Measurements from ENCODE around the gene IVNS1ABP. TPM values are rescaled to one million over a fixed set of nuclear protein-coding genes. Genes with fewer than 3 reads are reported as not detected.
A peak's percentile ranks its signal among the peaks of the same experiment; 100 is the strongest.

IVNS1ABP gene
- polyA plus RNA-seq, 1 experiment: 59.6 TPM

GRCh38 chr1:185317886-185318310 is 855 bp upstream of the IVNS1ABP start:
- ChIA-PET POLR2A (interaction anchor here (1.5 kb wide), 1 partner anchor 80 kb away, joined by 3 read pairs; no protein-coding TSS in a partner anchor), CTCF (interaction anchor here (1.2 to 3.7 kb wide), 4 partner anchors 14 to 362 kb away, joined by 3 to 26 read pairs (median 5); no protein-coding TSS in a partner anchor)
- Histone ChIP-seq H3K9me3 (ENCODE audit: control insufficient read depth, insufficient read depth, low read length) (peaks cover 7% of the 10 kb centered on the region; the same call in 1 of the 2 replicates), H3K27me3 (ENCODE audit: control insufficient read depth, insufficient read depth, low read length) (no peaks in the 10 kb centered on the region), H3K27ac (ENCODE audit: low read depth, low read length) (no peak overlapping the region), H3K4me3 (ENCODE audit: low read depth, low read length) (peak overlapping the region; percentile 83)
- no peak for DNase-seq (ENCODE audit: low read depth, low spot score)
- TF ChIP-seq CTCF (IDR thresholded peaks at IDR 0.05; ENCODE audit: low read depth, low read length): no peak

- Histone ChIP-seq H3K4me3 (ENCODE audit: low read depth, low read length) (peak overlapping the region; percentile 83), H3K27ac (ENCODE audit: low read depth, low read length) (peak overlapping the region; percentile 85), H3K27me3 (ENCODE audit: control insufficient read depth, insufficient read depth, low read length) (no peaks in the 10 kb centered on the region), H3K9me3 (ENCODE audit: control insufficient read depth, insufficient read depth, low read length) (peaks cover 3% of the 10 kb centered on the region; the same call in 1 of the 2 replicates)
- DNase-seq (ENCODE audit: low read depth, low spot score): peak; percentile 83
- ChIA-PET CTCF (interaction anchor here (0.5 to 3.7 kb wide), 12 partner anchors 16 to 404 kb away, joined by 3 to 26 read pairs (median 4); no protein-coding TSS in a partner anchor), POLR2A (interaction anchor here (0.6 to 1.6 kb wide), 8 partner anchors 37 to 353 kb away, joined by 3 to 7 read pairs (median 4); no protein-coding TSS in a partner anchor)
- no peak; the same call in 1 of the 2 replicates for TF ChIP-seq CTCF (IDR thresholded peaks at IDR 0.05; ENCODE audit: low read depth, low read length)
Measured at GRCh38 chr1:185316163-185317033, 645 bp downstream of the IVNS1ABP start.

- ChIA-PET POLR2A (interaction anchor here (1.6 kb wide), 1 partner anchor 168 kb away, joined by 7 read pairs; no protein-coding TSS in a partner anchor), CTCF (interaction anchor here (0.6 to 1.2 kb wide), 4 partner anchors 77 to 1407 kb away, joined by 3 to 6 read pairs (median 4); no protein-coding TSS in a partner anchor)
- Histone ChIP-seq H3K27me3 (ENCODE audit: control insufficient read depth, insufficient read depth, low read length) (no peaks in the 10 kb centered on the region), H3K9me3 (ENCODE audit: control insufficient read depth, insufficient read depth, low read length) (peaks cover 3% of the 10 kb centered on the region; the same call in 1 of the 2 replicates), H3K27ac (ENCODE audit: low read depth, low read length) (no peak overlapping the region), H3K4me3 (ENCODE audit: low read depth, low read length) (peak overlapping the region; percentile 83)
- TF ChIP-seq CTCF (IDR thresholded peaks at IDR 0.05; ENCODE audit: low read depth, low read length): no peak
- no peak for DNase-seq (ENCODE audit: low read depth, low spot score)
Measured at GRCh38 chr1:185315445-185316071, 1.5 kb downstream of the IVNS1ABP start.

- POLR2A ChIA-PET: no interaction called here
- CTCF ChIA-PET: interaction anchor here (0.6 to 2.5 kb wide), 5 partner anchors 145 to 1687 kb away, joined by 3 to 7 read pairs (median 4); no protein-coding TSS in a partner anchor
- no peak for TF ChIP-seq CTCF (IDR thresholded peaks at IDR 0.05; ENCODE audit: low read depth, low read length)
- H3K27me3 ChIP-seq (ENCODE audit: control insufficient read depth, insufficient read depth, low read length): no peaks in the 10 kb centered on the region
- peaks cover 3% of the 10 kb centered on the region; the same call in 1 of the 2 replicates for H3K9me3 ChIP-seq (ENCODE audit: control insufficient read depth, insufficient read depth, low read length)
- DNase-seq (ENCODE audit: low read depth, low spot score): no peak
- H3K27ac ChIP-seq (ENCODE audit: low read depth, low read length): no peak overlapping the region
- peak overlapping the region; percentile 83 for H3K4me3 ChIP-seq (ENCODE audit: low read depth, low read length)
Measured at GRCh38 chr1:185314411-185314810, 2.6 kb downstream of the IVNS1ABP start.

All from AG04450 (cell line).